GM21529 (cell line): Measurements from ENCODE around the gene APOL4.
"Not testable (repeated sequence)": the region's sequence is repeated elsewhere in the genome, so short reads cannot be mapped to it uniquely, and the experiment has no call there.

Experiments used
- ATAC-seq: cut with Tn5 transposase; IDR thresholded peaks from one replicate; pipeline ENCODE4 v1.9.1; 2021; ENCODE audit not compliant: unreplicated experiment

APOL4 gene

DNA sequence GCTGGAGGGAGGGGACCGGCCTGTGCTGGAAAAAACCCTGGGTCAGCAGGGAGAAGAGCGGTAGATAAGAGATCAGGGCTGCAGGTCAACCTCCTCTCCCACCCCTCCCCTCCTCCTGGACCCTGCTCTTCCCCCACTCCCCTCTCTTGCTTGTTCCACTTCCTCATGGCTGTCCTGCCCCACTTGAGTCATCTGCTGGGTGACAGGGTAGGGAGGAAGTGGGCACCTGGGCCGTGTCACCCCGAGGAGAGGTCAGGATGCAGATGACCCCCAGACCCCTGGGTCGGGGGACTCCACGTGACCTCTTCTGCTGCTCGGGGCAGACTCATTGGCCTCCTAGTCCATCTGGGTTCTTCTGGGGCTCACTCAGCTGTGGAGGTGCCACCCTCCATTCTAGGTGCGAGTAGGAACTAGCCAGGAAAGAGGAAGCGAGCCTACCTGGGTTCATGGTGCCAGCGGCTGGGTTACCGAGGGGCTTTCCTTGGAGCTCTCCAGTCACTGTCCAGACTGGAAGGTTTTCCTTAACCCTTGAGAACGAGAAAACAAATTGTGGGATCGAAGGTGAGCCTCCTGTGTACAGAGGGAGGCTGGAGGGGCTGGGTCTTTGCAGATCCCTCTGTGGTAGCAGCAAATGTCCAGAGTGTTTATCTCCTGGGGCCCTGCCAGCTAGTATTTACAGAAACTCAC lies 31.2 kb upstream of the APOL4 start:
- ATAC-seq: no peak

DNA sequence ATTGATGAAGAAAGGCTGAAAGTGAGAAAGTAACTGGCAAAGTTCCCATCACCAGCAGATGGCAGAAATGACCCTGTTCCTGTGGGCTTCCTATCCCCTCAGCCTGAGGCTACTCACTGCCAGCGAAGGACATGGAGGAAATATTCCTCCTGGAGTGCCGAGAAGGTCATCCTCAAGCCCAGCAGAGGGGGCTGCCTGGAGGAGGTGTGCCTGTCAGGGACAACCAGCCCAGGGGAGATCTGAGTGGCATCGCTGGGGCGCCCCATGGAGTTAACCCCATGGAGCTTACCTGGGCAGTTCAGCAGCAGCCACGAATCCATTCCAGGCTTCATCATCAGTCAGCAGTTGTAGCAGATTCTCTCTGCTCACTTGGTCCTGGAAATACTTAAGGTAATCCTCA lies 29.4 kb upstream of the APOL4 start:
- ATAC-seq: not testable (repeated sequence)

DNA sequence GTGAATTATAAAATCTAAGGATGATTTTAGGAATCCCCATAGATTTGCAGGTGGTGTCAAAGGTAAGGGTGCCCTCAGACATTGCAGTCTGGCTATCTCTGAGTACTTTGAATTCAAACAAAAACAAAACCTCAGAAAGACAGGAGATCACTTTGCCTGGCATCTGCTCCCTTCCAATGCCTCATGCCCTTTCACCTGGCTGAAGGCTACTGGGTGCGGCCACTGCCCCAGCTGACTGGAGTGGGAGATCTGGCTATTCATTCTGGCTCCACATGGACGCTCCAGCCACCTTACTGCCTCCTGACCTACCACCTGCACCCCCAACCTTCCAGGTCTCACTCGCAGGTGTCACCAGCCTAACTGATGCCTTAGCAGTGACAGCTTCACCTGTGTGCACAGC lies 28.0 kb upstream of the APOL4 start:
- not testable (repeated sequence) for ATAC-seq

- ATAC-seq: no peak
Observed at GRCh38 chr22:36228944-36229343, 27.3 kb upstream of the APOL4 start.

GRCh38 chr22:36228369-36228768 lies 26.8 kb upstream of the APOL4 start:
- not testable (repeated sequence) for ATAC-seq

DNA sequence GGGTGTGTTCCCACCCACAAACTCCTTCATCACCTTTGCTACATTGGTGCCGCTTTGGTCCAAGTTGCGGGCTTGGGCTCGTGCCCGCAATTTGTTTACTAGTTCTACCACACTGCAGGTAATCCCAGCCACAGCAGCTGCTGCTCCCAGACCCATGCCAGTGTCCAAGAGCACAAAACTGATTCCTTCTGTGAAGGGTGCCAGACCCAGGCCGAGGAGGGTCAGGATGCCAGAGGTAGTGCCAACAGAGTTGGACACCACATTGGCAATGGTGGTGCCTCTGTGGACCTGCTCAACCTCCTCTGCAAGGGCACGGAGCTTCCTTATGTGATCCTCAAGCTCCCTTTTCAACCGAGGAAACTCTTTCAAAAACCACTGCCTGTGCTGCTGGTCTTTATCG lies 26.2 kb upstream of the APOL4 start:
- no peak for ATAC-seq

DNA sequence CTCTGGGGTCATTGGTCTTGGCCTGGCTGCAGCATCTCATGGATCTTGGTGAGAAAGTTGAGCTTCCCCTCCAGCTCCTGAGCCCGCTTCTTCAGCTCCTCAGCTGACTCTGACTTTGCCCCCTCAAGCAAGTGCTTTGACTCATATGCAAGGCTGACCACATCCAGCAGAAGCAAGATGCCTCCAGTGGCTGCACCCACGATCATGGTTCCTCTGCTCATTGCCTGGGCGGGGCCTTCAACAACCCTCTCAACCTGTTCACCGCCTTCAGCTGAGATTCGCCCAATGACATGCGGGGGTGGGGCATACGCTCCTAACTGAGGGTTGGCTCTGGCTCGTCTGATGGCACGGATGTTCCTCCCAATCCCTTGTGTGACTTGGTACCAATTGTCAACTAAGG lies 25.8 kb upstream of the APOL4 start:
- no peak for ATAC-seq

DNA sequence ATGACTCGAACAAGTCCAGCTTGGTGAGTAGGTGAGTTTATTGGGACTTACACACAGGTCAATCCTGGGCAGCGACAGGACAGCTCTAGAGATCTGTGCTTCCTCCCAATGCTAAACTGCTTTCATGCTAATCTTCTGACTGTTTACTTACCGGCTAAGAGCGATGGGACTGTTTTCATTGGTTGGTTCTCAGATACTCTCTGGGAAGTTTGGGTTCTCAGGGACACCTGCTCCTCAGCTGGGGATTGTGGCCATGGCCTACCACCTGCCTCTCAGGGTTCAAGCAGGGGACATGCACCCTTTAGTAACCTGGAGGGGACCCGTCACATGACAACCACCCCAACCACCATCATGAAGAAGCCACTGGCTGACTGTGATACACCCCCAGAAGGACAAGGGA lies 24.6 kb upstream of the APOL4 start:
- ATAC-seq: no peak

- ATAC-seq: no peak
Observed at GRCh38 chr22:36225333-36225922, 23.8 kb upstream of the APOL4 start.

- ATAC-seq: no peak
Observed at GRCh38 chr22:36224245-36224644, 22.6 kb upstream of the APOL4 start.

GRCh38 chr22:36223504-36223903 lies 21.9 kb upstream of the APOL4 start:
- no peak for ATAC-seq

- ATAC-seq: no peak
Observed at GRCh38 chr22:36222887-36223450, 21.4 kb upstream of the APOL4 start.

DNA sequence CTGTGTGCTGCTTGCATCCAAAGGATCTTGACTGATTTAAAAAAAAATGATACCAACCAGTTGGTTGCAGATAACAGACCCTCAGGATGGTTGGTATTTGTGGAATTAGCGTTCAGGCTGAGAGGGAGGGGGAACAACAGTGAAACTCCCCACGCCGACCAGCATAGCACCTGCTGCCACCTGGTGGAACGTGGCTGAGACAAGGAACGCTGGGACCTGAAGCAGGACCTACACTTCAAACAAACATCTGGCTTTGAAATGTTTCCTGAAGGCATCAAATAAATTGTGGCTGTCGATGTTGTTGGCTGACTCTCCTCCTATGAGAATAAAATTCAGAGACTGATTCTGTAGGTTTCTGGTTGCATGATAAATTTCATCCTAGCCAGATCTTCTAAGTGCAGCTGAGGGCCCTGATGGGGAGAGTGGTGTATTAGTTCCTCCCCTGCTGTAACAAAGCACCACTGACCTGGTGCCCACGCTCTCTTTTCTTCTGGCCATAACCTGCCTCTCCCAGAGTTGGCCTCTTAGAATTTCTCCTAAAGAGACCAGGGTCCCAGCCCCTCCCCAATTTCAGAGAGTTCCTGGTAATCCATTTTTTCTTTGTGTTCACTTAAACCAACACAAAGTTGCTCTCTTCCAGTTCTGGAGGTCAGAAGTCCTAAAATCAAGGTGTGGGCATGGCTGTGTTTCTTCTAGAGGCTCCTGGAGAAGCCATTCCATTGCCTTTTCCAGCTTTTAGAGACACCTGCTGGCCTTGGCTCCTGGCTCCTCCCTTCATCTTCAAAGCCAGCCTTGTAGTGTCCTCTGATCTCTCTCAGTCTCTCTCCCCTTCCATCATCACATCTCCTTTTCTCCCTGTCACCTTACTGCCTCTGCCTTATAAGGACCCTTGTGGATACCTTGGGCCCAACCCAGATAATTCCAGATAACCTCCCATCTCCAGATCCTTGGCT lies 20.5 kb upstream of the APOL4 start:
- ATAC-seq: no peak

GRCh38 chr22:36220451-36220921 lies 18.9 kb upstream of the APOL4 start:
- no peak for ATAC-seq

GRCh38 chr22:36218648-36219193 lies 17.1 kb upstream of the APOL4 start:
- no peak for ATAC-seq

- ATAC-seq: no peak
Observed at GRCh38 chr22:36215981-36216380, 14.4 kb upstream of the APOL4 start.

- no peak for ATAC-seq
Observed at GRCh38 chr22:36213586-36213985, 12.0 kb upstream of the APOL4 start.

DNA sequence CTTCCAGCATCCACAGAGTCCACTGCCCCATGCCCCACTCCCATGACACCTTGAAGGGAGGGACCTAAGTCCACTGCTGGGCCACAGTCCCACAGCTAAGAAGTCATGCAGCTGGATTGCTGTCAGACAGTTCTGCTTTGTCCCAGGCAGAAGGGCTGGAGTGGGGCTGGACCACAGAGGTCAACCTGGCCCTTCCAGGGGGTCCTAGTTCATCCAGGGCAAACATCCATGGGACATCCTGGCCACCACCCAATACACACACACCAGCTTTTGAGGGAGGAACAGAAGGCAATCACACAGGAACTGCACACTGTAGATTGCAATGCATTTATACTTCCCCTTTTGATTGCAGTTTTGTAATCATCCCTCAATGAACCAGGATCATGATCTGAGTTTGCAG lies 11.3 kb upstream of the APOL4 start:
- no peak for ATAC-seq

GRCh38 chr22:36211237-36211861 lies 9.7 kb upstream of the APOL4 start:
- ATAC-seq: no peak

DNA sequence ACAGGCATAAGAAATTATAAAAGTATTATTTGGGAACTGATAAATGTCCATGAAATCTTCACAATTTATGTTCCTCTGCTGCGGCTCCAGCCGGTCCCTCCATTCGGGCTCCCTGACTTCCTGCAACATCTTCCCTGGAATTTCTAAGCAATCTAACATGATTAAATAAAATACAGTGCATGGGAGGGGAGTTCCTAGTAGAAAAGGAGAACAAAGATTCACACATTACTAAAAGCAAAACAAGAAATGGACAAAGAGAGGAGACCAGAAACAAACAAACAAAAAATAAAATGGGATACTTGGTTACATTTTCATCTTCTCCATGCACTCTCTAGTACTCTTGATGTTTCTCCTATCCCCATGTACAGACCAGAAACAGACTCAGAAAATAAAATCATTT lies 8.6 kb upstream of the APOL4 start:
- no peak for ATAC-seq

- ATAC-seq: not testable (repeated sequence)
Observed at GRCh38 chr22:36209488-36209908, 7.9 kb upstream of the APOL4 start.
